Inflammatory macrophage treated with lipopolysaccharide for 4 hours (primary cell): ENCODE data around the gene RRAGC.
"Not testable (repeated sequence)": the region's sequence is repeated elsewhere in the genome, so short reads cannot be mapped to it uniquely, and the experiment has no call there.

Experiments
- DNase-seq: peaks from one replicate; pipeline ENCODE4 v3.0.0-alpha.2; 2020

RRAGC gene

GRCh38 chr1:38852780-38853179 lies 6.8 kb downstream of the RRAGC start:
- DNase-seq: no peak

GRCh38 chr1:38848071-38848470 lies 11.5 kb downstream of the RRAGC start:
- peak; percentile 67 for DNase-seq

- DNase-seq: no peak
Measured at GRCh38 chr1:38846210-38846609, 13.4 kb downstream of the RRAGC start.

GRCh38 chr1:38845088-38845487 lies 14.5 kb downstream of the RRAGC start:
- DNase-seq: not testable (repeated sequence)

- no peak for DNase-seq
Measured at GRCh38 chr1:38840281-38840680, 19.3 kb downstream of the RRAGC start.

GRCh38 chr1:38839363-38839762 lies 20.2 kb downstream of the RRAGC start:
- DNase-seq: no peak

GRCh38 chr1:38836316-38836715 lies 23.3 kb downstream of the RRAGC start:
- not testable (repeated sequence) for DNase-seq

GRCh38 chr1:38834937-38835827 lies 24.4 kb downstream of the RRAGC start:
- peak; percentile 77 for DNase-seq

- DNase-seq: peak; percentile 27
Measured at GRCh38 chr1:38834221-38834782, 25.3 kb downstream of the RRAGC start.

- no peak for DNase-seq
Measured at GRCh38 chr1:38833146-38833545, 26.4 kb downstream of the RRAGC start.

- DNase-seq: no peak
Measured at GRCh38 chr1:38832370-38832734, 27.2 kb downstream of the RRAGC start.

- DNase-seq: no peak
Measured at GRCh38 chr1:38831731-38832369, 27.7 kb downstream of the RRAGC start.

GRCh38 chr1:38829368-38829767 lies 30.2 kb downstream of the RRAGC start:
- DNase-seq: no peak

GRCh38 chr1:38827318-38827717 lies 32.3 kb downstream of the RRAGC start:
- DNase-seq: no peak

- DNase-seq: no peak
Measured at GRCh38 chr1:38826886-38827285, 32.7 kb downstream of the RRAGC start.

- DNase-seq: no peak
Measured at GRCh38 chr1:38826262-38826661, 33.3 kb downstream of the RRAGC start.

GRCh38 chr1:38820860-38821259 lies 38.7 kb downstream of the RRAGC start:
- no peak for DNase-seq

GRCh38 chr1:38819516-38819915 lies 40.1 kb downstream of the RRAGC start:
- DNase-seq: no peak

- DNase-seq: no peak
Measured at GRCh38 chr1:38819040-38819439, 40.5 kb downstream of the RRAGC start.

GRCh38 chr1:38818175-38818976 lies 41.2 kb downstream of the RRAGC start:
- DNase-seq: peak; percentile 13

- no peak for DNase-seq
Measured at GRCh38 chr1:38817267-38818174, 42.1 kb downstream of the RRAGC start.
